HepG2 (cell line): ENCODE measurements around the gene UTP15. TPM values are rescaled to one million over a fixed set of nuclear protein-coding genes. Genes with fewer than 3 reads are reported as not detected.

Experiments used
- BORCS8-MEF2B ChIP-seq: sonication (generic); formaldehyde crosslinking; IDR thresholded peaks from 2 replicates; pipeline ENCODE4 v1.8.0; 2022; ENCODE audit warnings: mild to moderate bottlenecking, missing genetic modification reagents
- CAMTA2 ChIP-seq: sonication (generic); formaldehyde crosslinking; IDR thresholded peaks from 2 replicates; pipeline ENCODE4 v1.4.0; 2020; ENCODE audit warnings: mild to moderate bottlenecking, missing genetic modification reagents, borderline replicate concordance
- IRF2 ChIP-seq: IDR thresholded peaks from 2 replicates; pipeline ENCODE4 v1.6.1; 2018; ENCODE audit warnings: missing genetic modification reagents, missing compliant biosample characterization
- NAIF1 ChIP-seq: sonication (generic); formaldehyde crosslinking; IDR thresholded peaks from 2 replicates; pipeline ENCODE4 v1.5.0; 2020; ENCODE audit warnings: mild to moderate bottlenecking, missing genetic modification reagents, borderline replicate concordance
- REL ChIP-seq: sonication (generic); formaldehyde crosslinking; conservative IDR thresholded peaks from 2 replicates; pipeline ENCODE4 v1.8.0; 2022; ENCODE audit warnings: mild to moderate bottlenecking, missing genetic modification reagents, moderate library complexity
- RFX1 ChIP-seq: fragments of 450-650 bp; IDR thresholded peaks from 2 replicates; pipeline ENCODE4 v1.6.1; 2017
- SOX5 ChIP-seq: IDR thresholded peaks from 2 replicates; pipeline ENCODE4 v1.6.1; 2016; ENCODE audit warnings: borderline replicate concordance
- TBX2 ChIP-seq: sonication (generic); formaldehyde crosslinking; IDR thresholded peaks from 2 replicates; pipeline ENCODE4 v1.5.0; 2020; ENCODE audit warnings: missing genetic modification reagents, mild to moderate bottlenecking, borderline replicate concordance
- THAP11 ChIP-seq: IDR thresholded peaks from 2 replicates; pipeline ENCODE4 v1.6.1; 2016; ENCODE audit warnings: missing biosample characterization, missing genetic modification reagents
- ZBTB7A ChIP-seq: sonication (generic); formaldehyde crosslinking; IDR thresholded peaks from 2 replicates; pipeline ENCODE4 v1.8.0; 2022; ENCODE audit warnings: mild to moderate bottlenecking, missing genetic modification reagents
- ZMAT3 ChIP-seq: sonication (generic); formaldehyde crosslinking; conservative IDR thresholded peaks from 2 replicates; pipeline ENCODE4 v1.7.0; 2021; ENCODE audit warnings: missing genetic modification reagents
- ZMYM3 ChIP-seq: sonication (generic); formaldehyde crosslinking; IDR thresholded peaks from 2 replicates; pipeline ENCODE4 v1.5.1; 2020; ENCODE audit warnings: mild to moderate bottlenecking, missing genetic modification reagents
- ZNF281 ChIP-seq: sonication (generic); formaldehyde crosslinking; IDR thresholded peaks from 2 replicates; pipeline ENCODE4 v1.4.0; 2020; ENCODE audit warnings: missing genetic modification reagents, borderline replicate concordance
- ZNF282 ChIP-seq: fragments of 450-650 bp; IDR thresholded peaks from 2 replicates; pipeline ENCODE4 v1.6.1; 2018; ENCODE audit not compliant: partially characterized antibody
- ZNF383 ChIP-seq: sonication (generic); formaldehyde crosslinking; IDR thresholded peaks from 2 replicates; pipeline ENCODE4 v1.4.0; 2020; ENCODE audit warnings: missing genetic modification reagents, mild to moderate bottlenecking, borderline replicate concordance
- ZNF552 ChIP-seq: sonication (generic); formaldehyde crosslinking; IDR thresholded peaks from 2 replicates; pipeline ENCODE4 v1.9.0; 2022; ENCODE audit warnings: missing genetic modification reagents, mild to moderate bottlenecking, borderline replicate concordance
- ZNF589 ChIP-seq: sonication (generic); formaldehyde crosslinking; conservative IDR thresholded peaks from 2 replicates; pipeline ENCODE4 v1.8.0; 2022; ENCODE audit warnings: mild to moderate bottlenecking, moderate library complexity, missing genetic modification reagents
- ZNF598 ChIP-seq: sonication (generic); formaldehyde crosslinking; IDR thresholded peaks from 2 replicates; pipeline ENCODE4 v1.5.1; 2020; ENCODE audit warnings: mild to moderate bottlenecking, missing genetic modification reagents, borderline replicate concordance
- ZNF75D ChIP-seq: sonication (generic); formaldehyde crosslinking; IDR thresholded peaks from 2 replicates; pipeline ENCODE4 v1.8.1; 2023; ENCODE audit warnings: missing genetic modification reagents, mild to moderate bottlenecking, borderline replicate concordance
- ZSCAN30 ChIP-seq: sonication (generic); formaldehyde crosslinking; IDR thresholded peaks from 2 replicates; pipeline ENCODE4 v1.5.0; 2020; ENCODE audit warnings: mild to moderate bottlenecking, missing genetic modification reagents
- polyA plus RNA-seq, 8 experiments: library from polyadenylated mRNA; depleted of rRNA in 3 of 8; stranded (reverse) in 7 of 8; unstranded in 1 of 8; fragments of >200 nt; fragmentation: Illumina TruSeq in 4 of 8; extraction: Trizol in 4 of 8; gene quantifications; 2 replicates each; pipeline versions ENCODE4 v1.2.1 to v1.2.3, GENCODE V29; 2011 to 2016; ENCODE audit warnings: low read depth in 4 of 8, missing spikeins in 1 of 8, mixed read lengths in 1 of 8; ENCODE audit not compliant: insufficient read depth in 1 of 8
- total RNA-seq, 5 experiments: library from RNA; depleted of rRNA; stranded (reverse); fragments of >200 nt; fragmentation: Illumina TruSeq; extraction: Trizol; gene quantifications; 2 replicates each; pipeline ENCODE4 v1.2.3, GENCODE V29; 2016; ENCODE audit warnings: low read depth in 1 of 5
- TF ChIP-seq, protein P1 (sequence below): IDR thresholded peaks from 2 replicates; pipeline ENCODE4 v1.6.1; 2016; ENCODE audit warnings: low read depth, borderline replicate concordance
- TF ChIP-seq, protein P2 (sequence below), 2 experiments: sonication (generic) in 1 of 2; formaldehyde crosslinking in 1 of 2; IDR thresholded peaks; 2 replicates each; pipeline versions ENCODE4 v1.6.1 to v1.9.0; 2014 to 2022; ENCODE audit warnings: antibody characterized with exemption in 1 of 2, borderline replicate concordance in 1 of 2, inconsistent platforms in 1 of 2, low read depth in 1 of 2, missing genetic modification reagents in 1 of 2

Gene UTP15
- total and polyA plus RNA-seq, 2 of the 13 experiments (the other 11 are each of a cell fraction or from before 2014, with no cell fraction given), result 7.3 to 35.8 TPM

GRCh38 chr5:73623901-73624404 lies 58.4 kb downstream of the UTP15 start (continued):
- TF ChIP-seq ZNF281 (CRISPR knock-in tag) (peak; percentile 41; the same call in 1 of the 2 replicates), CAMTA2 (CRISPR knock-in tag) (no peak), ZSCAN30 (CRISPR knock-in tag) (no peak), BORCS8-MEF2B (no peak), ZNF552 (CRISPR knock-in tag) (no peak), TBX2 (peak; percentile 97), ZMYM3 (peak; percentile 18; the same call in 1 of the 2 replicates), SOX5 (peak; percentile 91; the same call in 1 of the 2 replicates), ZNF282 (no peak), ZBTB7A (CRISPR knock-in tag) (no peak), NAIF1 (CRISPR knock-in tag) (no peak), THAP11 (CRISPR knock-in tag) (peak; percentile 39), ZNF598 (no peak), ZNF589 (CRISPR knock-in tag) (no peak; the same call in 1 of the 2 replicates), REL (no peak), ZNF75D (CRISPR knock-in tag) (no peak), ZNF383 (CRISPR knock-in tag) (no peak), IRF2 (peak; percentile 86), RFX1 (no peak), ZMAT3 (CRISPR knock-in tag) (no peak)
- TF ChIP-seq, protein P1, sequence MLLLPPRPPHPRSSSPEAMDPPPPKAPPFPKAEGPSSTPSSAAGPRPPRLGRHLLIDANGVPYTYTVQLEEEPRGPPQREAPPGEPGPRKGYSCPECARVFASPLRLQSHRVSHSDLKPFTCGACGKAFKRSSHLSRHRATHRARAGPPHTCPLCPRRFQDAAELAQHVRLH, result peak; percentile 89
- TF ChIP-seq, protein P2, sequence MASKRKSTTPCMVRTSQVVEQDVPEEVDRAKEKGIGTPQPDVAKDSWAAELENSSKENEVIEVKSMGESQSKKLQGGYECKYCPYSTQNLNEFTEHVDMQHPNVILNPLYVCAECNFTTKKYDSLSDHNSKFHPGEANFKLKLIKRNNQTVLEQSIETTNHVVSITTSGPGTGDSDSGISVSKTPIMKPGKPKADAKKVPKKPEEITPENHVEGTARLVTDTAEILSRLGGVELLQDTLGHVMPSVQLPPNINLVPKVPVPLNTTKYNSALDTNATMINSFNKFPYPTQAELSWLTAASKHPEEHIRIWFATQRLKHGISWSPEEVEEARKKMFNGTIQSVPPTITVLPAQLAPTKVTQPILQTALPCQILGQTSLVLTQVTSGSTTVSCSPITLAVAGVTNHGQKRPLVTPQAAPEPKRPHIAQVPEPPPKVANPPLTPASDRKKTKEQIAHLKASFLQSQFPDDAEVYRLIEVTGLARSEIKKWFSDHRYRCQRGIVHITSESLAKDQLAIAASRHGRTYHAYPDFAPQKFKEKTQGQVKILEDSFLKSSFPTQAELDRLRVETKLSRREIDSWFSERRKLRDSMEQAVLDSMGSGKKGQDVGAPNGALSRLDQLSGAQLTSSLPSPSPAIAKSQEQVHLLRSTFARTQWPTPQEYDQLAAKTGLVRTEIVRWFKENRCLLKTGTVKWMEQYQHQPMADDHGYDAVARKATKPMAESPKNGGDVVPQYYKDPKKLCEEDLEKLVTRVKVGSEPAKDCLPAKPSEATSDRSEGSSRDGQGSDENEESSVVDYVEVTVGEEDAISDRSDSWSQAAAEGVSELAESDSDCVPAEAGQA (IDR thresholded peaks at IDR 0.05; ENCODE audit: low read depth), result no peak
- TF ChIP-seq, protein P2 (CRISPR knock-in tag; IDR thresholded peaks at IDR 0.05; ENCODE audit: borderline replicate concordance), result peak; percentile 55; the same call in 1 of the 2 replicates
